ENCODE measurements around the gene GIPC2.

Gene GIPC2

GRCh38 chr1:78029793-78030192, 16.0 kb upstream of the GIPC2 start:
- no peak overlapping the region for H3K4me3 ChIP-seq (ENCODE audit: severe bottlenecking)
- H3K27ac ChIP-seq (ENCODE audit: poor library complexity, severe bottlenecking) = no peak overlapping the region
- no peak for ATAC-seq (ENCODE audit: low read depth)
- DNase-seq (ENCODE audit: low spot score) = no peak
- no peaks in the 10 kb centered on the region for H3K27me3 ChIP-seq (ENCODE audit: insufficient read depth, poor library complexity, severe bottlenecking)
- TF ChIP-seq CTCF (IDR thresholded peaks at IDR 0.05; ENCODE audit: poor library complexity, severe bottlenecking) = no peak
- H3K9me3 ChIP-seq (ENCODE audit: severe bottlenecking) = no peaks in the 10 kb centered on the region
- peaks cover 14% of the 10 kb centered on the region for H3K4me1 ChIP-seq (ENCODE audit: insufficient read depth, poor library complexity, severe bottlenecking)
- H3K36me3 ChIP-seq (ENCODE audit: low read depth) = no peaks in the 10 kb centered on the region

GRCh38 chr1:78032996-78033796, 12.6 kb upstream of the GIPC2 start:
- no peaks in the 10 kb centered on the region for H3K9me3 ChIP-seq (ENCODE audit: severe bottlenecking)
- H3K27me3 ChIP-seq (ENCODE audit: insufficient read depth, poor library complexity, severe bottlenecking) = no peaks in the 10 kb centered on the region
- peak; percentile 31; the same call in 2 of the 3 replicates for ATAC-seq (ENCODE audit: low read depth)
- H3K4me3 ChIP-seq (ENCODE audit: severe bottlenecking) = no peak overlapping the region
- no peaks in the 10 kb centered on the region for H3K36me3 ChIP-seq (ENCODE audit: low read depth)
- peak overlapping the region; percentile 22 for H3K27ac ChIP-seq (ENCODE audit: poor library complexity, severe bottlenecking)
- DNase-seq (ENCODE audit: low spot score) = no peak
- no peak for TF ChIP-seq CTCF (IDR thresholded peaks at IDR 0.05; ENCODE audit: poor library complexity, severe bottlenecking)
- peaks cover 14% of the 10 kb centered on the region for H3K4me1 ChIP-seq (ENCODE audit: insufficient read depth, poor library complexity, severe bottlenecking)

- no peak for TF ChIP-seq CTCF (IDR thresholded peaks at IDR 0.05; ENCODE audit: poor library complexity, severe bottlenecking)
- Histone ChIP-seq H3K27me3 (ENCODE audit: insufficient read depth, poor library complexity, severe bottlenecking) (no peaks in the 10 kb centered on the region), H3K27ac (ENCODE audit: poor library complexity, severe bottlenecking) (peak overlapping the region; percentile 22), H3K4me3 (ENCODE audit: severe bottlenecking) (no peak overlapping the region), H3K9me3 (ENCODE audit: severe bottlenecking) (no peaks in the 10 kb centered on the region), H3K36me3 (ENCODE audit: low read depth) (no peaks in the 10 kb centered on the region), H3K4me1 (ENCODE audit: insufficient read depth, poor library complexity, severe bottlenecking) (peaks cover 14% of the 10 kb centered on the region)
- ATAC-seq (ENCODE audit: low read depth) = peak; percentile 67
- DNase-seq (ENCODE audit: low spot score) = no peak
Observed at GRCh38 chr1:78033797-78034172, 12.0 kb upstream of the GIPC2 start.

GRCh38 chr1:78035121-78035520, 10.6 kb upstream of the GIPC2 start:
- no peak for ATAC-seq (ENCODE audit: low read depth)

More at GRCh38 chr1:78035121-78035520, 10.6 kb upstream of the GIPC2 start:
- no peak overlapping the region for H3K4me3 ChIP-seq (ENCODE audit: severe bottlenecking)
- no peak for DNase-seq (ENCODE audit: low spot score)
- no peaks in the 10 kb centered on the region for H3K27me3 ChIP-seq (ENCODE audit: insufficient read depth, poor library complexity, severe bottlenecking)
- TF ChIP-seq CTCF (IDR thresholded peaks at IDR 0.05; ENCODE audit: poor library complexity, severe bottlenecking) = no peak
- no peak overlapping the region for H3K27ac ChIP-seq (ENCODE audit: poor library complexity, severe bottlenecking)
- H3K4me1 ChIP-seq (ENCODE audit: insufficient read depth, poor library complexity, severe bottlenecking) = peaks cover 14% of the 10 kb centered on the region
- H3K9me3 ChIP-seq (ENCODE audit: severe bottlenecking) = no peaks in the 10 kb centered on the region
- no peaks in the 10 kb centered on the region for H3K36me3 ChIP-seq (ENCODE audit: low read depth)

Data from RWPE2 (cell line).